ENCODE data around the gene CLNK.

The CLNK gene

DNA sequence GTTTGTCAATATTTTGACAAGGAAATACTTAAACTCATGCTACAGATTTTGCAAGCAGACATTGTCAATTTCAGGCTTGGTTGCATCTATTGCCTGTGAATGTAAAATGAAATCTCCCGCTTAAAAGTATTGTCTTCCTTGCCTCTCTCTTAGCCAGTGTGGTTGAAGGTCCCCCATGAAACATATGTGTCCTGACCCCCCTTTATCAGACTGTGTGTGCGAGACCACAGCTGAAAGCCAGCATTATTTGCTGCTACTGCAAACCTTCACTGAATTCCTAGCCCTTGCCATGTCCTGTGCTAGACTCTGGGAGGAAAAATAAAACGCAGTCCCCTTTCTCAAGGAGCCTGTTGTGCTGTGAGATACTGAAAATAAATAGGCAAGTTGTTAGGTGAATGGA lies 16.6 kb upstream of the CLNK start:
- no peak for DNase-seq

GRCh38 chr4:10698172-10698571 lies 13.6 kb upstream of the CLNK start:
- no peak for DNase-seq

- DNase-seq = no peak
Observed at GRCh38 chr4:10697086-10697485, 12.5 kb upstream of the CLNK start.

- no peak for DNase-seq
Observed at GRCh38 chr4:10696253-10696652, 11.7 kb upstream of the CLNK start.

- no peak for DNase-seq
Observed at GRCh38 chr4:10694828-10695209, 10.3 kb upstream of the CLNK start.

DNA sequence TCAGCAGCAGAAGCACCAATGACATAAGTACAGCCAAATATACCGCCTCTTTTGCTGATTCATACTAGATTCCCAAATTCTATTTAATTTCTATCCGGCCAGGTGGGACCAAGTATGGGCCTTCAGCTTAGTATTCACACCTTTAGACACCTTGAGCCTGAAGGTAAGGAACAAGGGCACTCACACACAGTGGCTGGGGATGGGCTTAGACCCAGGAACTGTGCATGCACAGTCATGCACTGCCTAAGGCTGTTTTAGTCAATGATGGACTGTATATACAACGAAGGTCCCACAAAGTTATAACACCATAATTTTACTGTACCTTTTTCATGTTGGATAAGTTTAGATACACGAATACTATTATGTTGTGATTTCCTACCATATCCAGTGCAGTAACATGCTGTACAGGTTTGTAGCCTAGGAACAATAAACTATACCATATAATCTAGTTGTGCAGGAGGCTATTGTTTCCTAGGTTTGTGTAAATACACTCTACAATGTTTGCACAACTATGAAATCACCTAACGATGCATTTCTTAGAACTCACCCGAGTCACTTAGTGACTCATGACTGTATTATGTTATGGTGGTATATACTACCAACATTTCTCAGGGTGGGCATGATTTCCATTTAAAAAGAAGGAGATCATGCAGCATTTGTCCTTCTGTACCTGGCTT lies 9.7 kb upstream of the CLNK start:
- DNase-seq = no peak

GRCh38 chr4:10691651-10692050 lies 7.1 kb upstream of the CLNK start:
- DNase-seq = no peak

GRCh38 chr4:10690185-10690907 lies 5.8 kb upstream of the CLNK start:
- no peak for DNase-seq

- DNase-seq = no peak
Observed at GRCh38 chr4:10688846-10689245, 4.3 kb upstream of the CLNK start.

- DNase-seq = no peak
Observed at GRCh38 chr4:10688022-10688421, 3.5 kb upstream of the CLNK start.

DNA sequence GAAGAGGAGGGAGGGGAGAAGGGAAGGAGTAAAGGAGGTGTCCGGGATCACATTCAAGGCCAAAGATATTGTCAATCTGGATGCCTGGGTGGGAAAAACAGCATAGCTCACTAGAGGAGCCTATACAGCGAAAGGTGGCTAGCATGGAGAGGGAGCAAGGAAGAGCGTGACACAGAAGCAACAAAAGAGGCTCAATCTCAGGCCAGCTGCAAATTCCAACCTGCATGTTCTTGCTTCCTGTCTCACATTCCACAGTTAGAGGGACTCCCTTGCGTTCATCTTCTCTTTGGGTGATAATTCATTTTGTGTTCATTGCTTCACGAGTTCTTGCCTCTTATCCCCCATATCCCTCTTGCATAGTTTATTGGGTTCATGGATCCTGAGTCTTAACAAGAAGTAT lies 3.0 kb upstream of the CLNK start:
- no peak for DNase-seq

DNA sequence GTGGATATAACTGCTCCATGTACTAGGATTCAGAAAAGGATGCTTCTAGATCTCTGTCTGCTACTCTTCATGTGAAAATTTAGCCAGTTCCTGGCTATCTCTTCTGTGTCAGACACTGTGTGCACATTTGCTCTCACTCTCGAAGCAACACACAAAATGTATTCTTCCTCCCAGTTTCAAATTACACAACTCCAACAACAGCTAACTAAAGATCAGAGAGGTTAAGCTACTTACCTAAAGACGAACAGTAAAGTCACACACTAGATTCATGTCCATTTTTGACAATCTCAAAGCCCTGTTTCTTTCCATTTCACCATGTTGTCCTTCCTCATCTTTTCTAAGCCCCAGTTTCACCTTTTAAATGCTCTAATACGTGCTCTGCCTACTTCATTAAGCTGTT lies 2.2 kb downstream of the CLNK start:
- DNase-seq = no peak

DNA sequence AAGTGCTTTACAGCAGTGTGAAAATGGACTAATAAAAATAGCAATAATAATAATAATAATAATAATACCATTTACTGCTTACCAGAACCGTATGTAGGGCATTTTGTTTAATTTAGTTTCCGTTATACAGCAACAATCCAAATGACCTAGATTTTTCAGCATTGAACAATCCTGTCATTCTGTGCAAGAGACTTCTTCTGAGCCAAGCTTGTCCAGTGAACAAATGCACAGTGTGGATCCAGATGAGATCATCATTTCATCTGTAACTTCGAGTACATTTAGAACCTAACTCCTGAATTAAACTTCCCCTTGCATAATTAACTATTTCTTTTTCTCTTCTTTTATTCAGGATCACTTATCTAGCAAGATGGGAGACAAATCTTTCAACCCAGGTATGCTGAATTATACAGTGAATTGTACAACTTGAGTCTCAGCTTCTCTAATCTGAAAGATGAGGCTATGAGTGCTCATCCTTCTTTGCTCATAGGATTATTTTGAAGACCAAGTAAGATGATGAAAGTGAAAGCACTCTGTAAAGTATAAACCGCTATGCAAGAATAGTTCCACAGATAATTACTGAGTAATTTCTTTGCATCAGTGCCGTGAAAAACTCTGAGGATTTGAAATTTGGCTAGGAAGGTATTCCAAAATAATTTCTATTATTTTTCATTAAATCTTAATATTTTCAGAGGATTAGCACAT lies 6.6 kb downstream of the CLNK start:
- no peak for DNase-seq

DNA sequence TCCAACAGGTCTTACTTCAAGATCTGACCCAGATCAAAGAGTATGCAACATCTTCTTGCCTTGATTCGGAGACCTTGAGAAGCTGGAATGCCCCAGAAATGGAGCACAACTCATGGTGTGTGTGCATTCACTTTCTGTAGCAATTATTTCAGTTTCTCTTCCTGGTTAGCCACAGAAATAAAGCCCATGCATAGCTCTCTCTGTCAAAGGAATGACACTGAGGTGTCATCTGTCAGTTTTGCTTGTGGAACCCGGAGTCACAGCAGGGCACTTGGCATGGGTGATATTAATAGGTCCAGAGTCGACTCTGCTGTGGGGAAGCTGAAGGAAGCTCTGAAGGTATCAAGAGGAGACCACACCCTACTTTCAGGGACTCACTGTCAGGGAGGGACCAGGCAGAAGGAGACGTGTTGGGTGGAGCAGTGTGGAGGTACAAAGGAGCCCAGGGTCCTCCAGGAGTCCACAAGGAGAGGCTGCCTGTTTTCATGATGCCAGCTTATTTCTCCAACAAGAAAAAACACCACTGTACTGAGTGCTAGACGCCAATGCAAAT lies 10.7 kb downstream of the CLNK start:
- DNase-seq = no peak

GRCh38 chr4:10672379-10672778 lies 12.2 kb downstream of the CLNK start:
- DNase-seq = no peak

DNA sequence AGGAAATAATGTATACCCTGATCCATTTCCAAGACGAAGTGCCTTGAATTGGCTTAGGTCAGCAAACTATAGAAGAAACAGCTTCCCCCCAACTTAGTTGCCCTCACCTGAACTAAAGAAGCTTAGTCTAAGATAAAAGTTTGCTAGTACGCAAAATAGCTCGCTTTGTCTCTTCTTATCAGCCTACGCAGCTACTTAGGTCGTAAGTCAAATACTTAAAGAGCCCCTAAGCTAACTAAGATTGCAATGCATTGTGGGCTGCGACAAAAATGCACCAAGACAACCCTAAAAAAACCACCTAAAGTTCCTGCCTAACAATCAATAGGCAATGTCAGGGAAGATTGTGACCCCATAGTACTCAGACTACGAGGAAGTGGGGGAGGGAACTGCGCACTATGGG lies 12.8 kb downstream of the CLNK start:
- DNase-seq = no peak

DNA sequence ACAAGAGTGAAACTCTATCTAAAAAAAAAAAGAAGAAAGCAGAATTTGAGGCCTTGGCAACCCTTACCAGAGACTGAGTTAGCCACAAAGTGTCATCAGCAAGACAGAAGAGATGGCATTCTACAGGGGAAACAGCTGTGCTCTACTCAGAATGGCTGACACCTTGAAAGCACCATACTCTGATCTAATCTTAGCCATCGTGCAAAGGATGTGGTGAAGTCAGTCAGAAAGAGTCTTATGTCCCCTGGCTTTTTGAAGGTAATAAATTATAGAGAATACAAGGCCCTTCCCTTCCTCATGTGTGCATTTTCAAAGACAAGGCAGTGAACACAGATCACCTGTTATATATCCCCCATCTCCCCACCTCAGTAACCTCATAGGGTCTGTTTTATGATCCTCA lies 13.2 kb downstream of the CLNK start:
- DNase-seq = no peak

- DNase-seq = no peak
Observed at GRCh38 chr4:10670321-10670720, 14.2 kb downstream of the CLNK start.

DNA sequence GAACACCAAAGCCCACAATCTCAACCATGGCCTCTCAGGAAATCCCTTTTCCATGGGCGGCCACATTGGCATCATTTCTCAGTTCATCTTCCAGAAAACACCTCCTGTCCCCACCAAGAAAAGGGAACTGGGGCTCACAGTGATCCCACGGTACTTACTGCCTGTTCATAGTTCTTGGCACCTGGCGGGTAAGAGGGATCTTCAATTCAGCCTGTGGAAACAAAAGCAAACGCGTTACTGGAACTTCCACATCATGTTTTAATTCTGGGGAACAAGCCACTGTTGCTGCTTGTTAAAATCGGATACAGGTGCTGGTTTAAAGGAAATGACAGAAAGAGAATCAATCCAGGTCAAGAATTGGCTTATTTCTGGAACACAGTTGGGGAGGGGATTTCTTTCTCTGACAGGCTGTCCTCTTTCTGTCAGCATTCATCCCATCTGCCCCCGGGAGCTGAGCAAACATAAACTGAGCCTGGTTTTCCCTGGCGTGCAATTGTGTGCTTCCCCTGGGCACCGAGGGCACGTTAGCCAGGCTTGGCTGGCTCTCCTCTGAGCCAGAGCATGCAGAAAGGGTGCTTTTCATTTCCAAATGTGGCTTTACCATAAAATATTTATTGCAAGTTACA lies 16.8 kb downstream of the CLNK start:
- no peak for DNase-seq

GRCh38 chr4:10666616-10667015 lies 18.0 kb downstream of the CLNK start:
- no peak for DNase-seq

- no peak for DNase-seq
Observed at GRCh38 chr4:10664408-10664807, 20.2 kb downstream of the CLNK start.

DNA sequence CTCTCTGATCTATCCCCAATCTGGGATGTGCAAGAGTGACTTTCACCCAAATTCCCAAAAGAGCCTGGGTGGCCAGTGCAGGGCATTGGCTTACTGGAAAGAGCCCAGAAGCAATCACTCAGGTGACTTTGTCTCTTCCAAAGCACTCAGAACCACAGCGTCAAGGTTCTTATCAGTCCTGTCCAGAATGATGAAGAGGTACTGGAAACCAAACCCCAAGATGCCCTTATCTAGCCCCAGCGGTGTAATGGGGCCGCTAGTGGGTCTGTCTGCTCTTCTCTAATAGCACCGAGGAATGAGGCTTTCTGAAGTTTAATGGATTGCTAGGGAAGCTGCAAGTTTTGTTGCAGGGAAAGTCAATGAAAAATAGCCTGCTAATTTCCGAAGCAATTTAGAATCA lies 21.6 kb downstream of the CLNK start:
- no peak for DNase-seq

GRCh38 chr4:10661047-10661446 lies 23.5 kb downstream of the CLNK start:
- no peak for DNase-seq

DNA sequence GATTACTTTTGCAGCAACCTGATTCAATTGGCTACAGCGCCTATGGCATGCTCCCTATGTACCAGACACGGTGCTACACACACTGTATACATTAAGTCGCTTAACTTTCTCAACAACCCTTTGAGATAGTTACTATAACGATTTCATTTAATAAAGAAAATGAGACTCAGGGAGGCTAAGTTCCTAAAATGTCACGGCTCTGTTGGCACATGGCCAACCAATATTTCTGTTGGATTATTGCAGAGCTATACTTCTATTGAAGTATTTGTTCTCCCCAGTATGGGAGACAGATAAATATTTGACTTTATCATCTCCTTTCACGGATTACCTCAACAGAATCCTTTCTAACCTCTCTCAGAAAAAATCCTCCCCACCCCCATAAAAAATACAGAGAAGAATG lies 25.3 kb downstream of the CLNK start:
- no peak for DNase-seq

Measured in activated CD4-positive, alpha-beta T cell treated with anti-CD3 and anti-CD28 coated beads for 48 hours (primary cell).